ENCODE measurements around the gene TPSAB1.

The TPSAB1 gene

DNA sequence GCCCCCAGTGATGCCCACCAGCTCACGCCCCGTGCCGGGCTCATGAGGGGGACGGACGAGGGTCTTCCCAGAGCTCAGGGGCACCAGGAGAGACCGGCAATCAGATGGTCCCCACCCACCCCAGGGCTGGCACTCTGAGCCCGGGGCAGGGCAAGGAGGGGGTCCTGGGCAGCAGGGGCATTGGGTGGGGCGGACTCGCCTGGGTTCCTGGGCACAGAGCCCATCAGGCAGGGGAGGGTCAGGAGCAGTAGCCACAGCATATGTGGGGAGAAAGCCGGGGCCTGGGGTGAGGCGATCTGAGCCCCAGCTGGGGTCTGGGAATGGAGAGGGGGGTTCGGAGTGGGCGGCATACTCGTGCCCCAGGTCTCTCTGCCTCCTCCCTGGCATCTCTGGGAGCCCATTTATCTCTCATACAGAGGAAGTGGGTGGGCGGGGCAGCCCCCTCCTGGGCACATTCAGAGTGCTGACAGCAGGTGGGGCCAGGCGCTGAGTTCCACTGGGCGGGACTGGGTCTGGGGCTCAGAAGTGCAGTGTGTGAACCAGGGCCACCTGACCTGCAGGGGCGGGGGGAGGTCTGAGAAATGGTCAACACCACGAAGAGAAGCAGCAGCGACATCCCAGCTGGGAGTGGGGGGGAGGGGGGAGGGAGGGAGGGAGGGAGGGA, 48.4 kb downstream of the TPSAB1 start:
- no peak for DNase-seq

- no peak for DNase-seq
Observed at GRCh38 chr16:1289477-1289866, 49.0 kb downstream of the TPSAB1 start.

DNA sequence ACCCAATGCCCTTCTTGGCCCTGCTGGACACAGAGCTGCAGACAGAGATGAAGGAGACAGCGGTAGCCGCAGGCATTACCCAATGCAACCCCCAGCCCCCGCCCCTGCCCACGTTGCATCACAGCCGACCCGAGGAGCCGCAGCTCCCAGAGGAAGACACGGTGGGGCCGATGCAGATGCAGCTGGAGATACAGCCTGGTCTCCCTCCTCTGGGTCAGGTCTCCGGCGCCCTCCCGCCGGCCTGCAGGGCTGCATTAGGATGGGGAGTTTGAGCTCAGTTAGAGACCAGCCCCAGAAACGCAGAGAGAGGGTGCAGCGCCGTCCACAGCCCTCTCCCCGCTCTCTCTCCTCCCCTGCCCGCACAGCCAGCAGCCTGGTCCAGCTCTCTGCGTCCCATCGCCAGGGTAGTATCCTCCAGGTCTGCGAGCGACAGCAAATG, 49.6 kb downstream of the TPSAB1 start:
- no peak for DNase-seq

GRCh38 chr16:1290860-1291575, 50.5 kb downstream of the TPSAB1 start:
- no peak for DNase-seq

- no peak for DNase-seq
Observed at GRCh38 chr16:1291576-1291974, 51.1 kb downstream of the TPSAB1 start.
